ENCODE data around the gene SRRM5. TPM values are rescaled to one million over a fixed set of nuclear protein-coding genes. Genes with fewer than 3 reads are reported as not detected.

SRRM5 gene
- total RNA-seq, 2 experiments from 2014 or later: 0.41 to 0.54 TPM

GRCh38 chr19:43660301-43660970, 48.5 kb downstream of the SRRM5 start:
- no peak for DNase-seq
- Mint-ChIP-seq H3K36me3 (ENCODE audit: low read depth) (peaks cover 22% of the 10 kb centered on the region), H3K4me1 (ENCODE audit: low read depth) (peaks cover 16% of the 10 kb centered on the region), H3K9me3 (peaks cover 6% of the 10 kb centered on the region), H3K27me3 (no peaks in the 10 kb centered on the region), H3K4me3 (no peak overlapping the region), H3K27ac (no peak overlapping the region)
- intact Hi-C loops (cut with micrococcal nuclease): no loop called here
- POLR2A ChIA-PET: interaction anchor here (1.2 kb wide), 1 partner anchor 12 kb away, joined by 3 read pairs; no protein-coding TSS in a partner anchor
- CTCF ChIA-PET: no interaction called here
- TF ChIP-seq CTCF (IDR thresholded peaks at IDR 0.05): no peak
- no peak for ATAC-seq

- no peak for TF ChIP-seq CTCF (IDR thresholded peaks at IDR 0.05)
- Mint-ChIP-seq H3K36me3 (ENCODE audit: low read depth) (peaks cover 20% of the 10 kb centered on the region), H3K27ac (no peak overlapping the region), H3K4me1 (ENCODE audit: low read depth) (peaks cover 16% of the 10 kb centered on the region), H3K9me3 (peaks cover 6% of the 10 kb centered on the region), H3K4me3 (no peak overlapping the region), H3K27me3 (no peaks in the 10 kb centered on the region)
- ATAC-seq (no peak), DNase-seq (no peak)
- CTCF ChIA-PET: no interaction called here
- POLR2A ChIA-PET: interaction anchor here (0.5 to 1.2 kb wide), 2 partner anchors 12 to 20 kb away, joined by 3 read pairs; no protein-coding TSS in a partner anchor
- intact Hi-C loops (cut with micrococcal nuclease): no loop called here
These were observed 49.1 kb downstream of the SRRM5 start for GRCh38 chr19:43660971-43661360.

- POLR2A ChIA-PET: interaction anchor here (0.5 to 0.9 kb wide), 3 partner anchors 13 to 94 kb away, joined by 3 read pairs; no protein-coding TSS in a partner anchor
- H3K4me3 Mint-ChIP-seq: no peak overlapping the region
- CTCF ChIA-PET: no interaction called here
- H3K27ac Mint-ChIP-seq: no peak overlapping the region
- ATAC-seq (no peak), DNase-seq (no peak)
- H3K27me3 Mint-ChIP-seq: no peaks in the 10 kb centered on the region
- H3K9me3 Mint-ChIP-seq: peaks cover 6% of the 10 kb centered on the region
- H3K36me3 Mint-ChIP-seq (ENCODE audit: low read depth): peaks cover 27% of the 10 kb centered on the region
- intact Hi-C loops (cut with micrococcal nuclease): no loop called here
- TF ChIP-seq CTCF (IDR thresholded peaks at IDR 0.05): no peak
- H3K4me1 Mint-ChIP-seq (ENCODE audit: low read depth): peaks cover 20% of the 10 kb centered on the region
These were observed 50.6 kb downstream of the SRRM5 start for GRCh38 chr19:43662487-43662886.

GRCh38 chr19:43664018-43664417, 52.1 kb downstream of the SRRM5 start:
- Mint-ChIP-seq H3K9me3 (peaks cover 2% of the 10 kb centered on the region), H3K36me3 (ENCODE audit: low read depth) (peaks cover 30% of the 10 kb centered on the region), H3K27ac (peak overlapping the region; percentile 72), H3K4me1 (ENCODE audit: low read depth) (peaks cover 29% of the 10 kb centered on the region), H3K27me3 (no peaks in the 10 kb centered on the region), H3K4me3 (peak overlapping the region; percentile 11)
- intact Hi-C loops (cut with micrococcal nuclease): no loop called here
- ATAC-seq (no peak), DNase-seq (peak; percentile 38)
- CTCF ChIA-PET: no interaction called here
- no peak for TF ChIP-seq CTCF (IDR thresholded peaks at IDR 0.05)
- POLR2A ChIA-PET: no interaction called here

Other genes starting within 250 kb of the SRRM5 start
- gene TEX101, start 197.2 kb upstream of the SRRM5 start, total RNA-seq: not detected
- 1 to 10 TPM; 4.4 to 4.9 TPM for gene LYPD3, start 146.5 kb upstream of the SRRM5 start, total RNA-seq
- gene PHLDB3, start 107.3 kb upstream of the SRRM5 start, total RNA-seq: 10 to 100 TPM; 14.7 to 17.5 TPM
- 10 to 100 TPM; 50.9 to 57.1 TPM for gene ETHE1, start 84.9 kb upstream of the SRRM5 start, total RNA-seq
- 1 to 10 TPM; 1.2 to 2.0 TPM for gene ZNF575, start 78.9 kb upstream of the SRRM5 start, total RNA-seq
- 10 to 100 TPM; 29.4 to 32.4 TPM for gene XRCC1, start 36.6 kb upstream of the SRRM5 start, total RNA-seq
- gene PINLYP, start 36.3 kb upstream of the SRRM5 start, total RNA-seq: 10 to 100 TPM in 1 of 2 experiments, 1 to 10 TPM in 1; 9.7 to 12.3 TPM
- 10 to 100 TPM; 17.1 to 17.9 TPM for gene IRGQ, start 16.0 kb upstream of the SRRM5 start, total RNA-seq
- gene ZNF576, start 15.5 kb upstream of the SRRM5 start, total RNA-seq: 10 to 100 TPM in 1 of 2 experiments, 1 to 10 TPM in 1; 8.8 to 12.2 TPM
- gene ZNF428, start 7.5 kb downstream of the SRRM5 start, total RNA-seq: 10 to 100 TPM; 12.3 to 13.4 TPM
- gene CADM4, start 27.8 kb downstream of the SRRM5 start, total RNA-seq: under 1 TPM; 0.22 to 0.38 TPM
- gene PLAUR, start 58.1 kb downstream of the SRRM5 start, total RNA-seq: 10 to 100 TPM; 11.1 to 13.3 TPM
- not detected for gene IRGC, start 104.0 kb downstream of the SRRM5 start, total RNA-seq
- gene SMG9, start 142.9 kb downstream of the SRRM5 start, total RNA-seq: 10 to 100 TPM; 48.9 to 53.1 TPM
- 10 to 100 TPM; 49.5 to 49.6 TPM for gene KCNN4, start 168.9 kb downstream of the SRRM5 start, total RNA-seq
- under 1 TPM; 0.51 to 0.61 TPM for gene LYPD5, start 190.4 kb downstream of the SRRM5 start, total RNA-seq
- 1 to 10 TPM; 6.6 to 7.2 TPM for gene ZNF283, start 215.2 kb downstream of the SRRM5 start, total RNA-seq

Measured in activated CD8-positive, alpha-beta T cell treated with anti-CD3 and anti-CD28 coated beads for 36 hours (primary cell).